Pancreas (tissue), 10 donors: ENCODE data around the gene HIVEP3. TPM values are rescaled to one million over a fixed set of nuclear protein-coding genes. Genes with fewer than 3 reads are reported as not detected.

Experiments used
- ATAC-seq, 4 donors: fragments of 200-7000 bp; cut with Tn5 transposase; one replicate each; pipeline versions ENCODE4 v1.8.0 to v1.9.1; 2020; ENCODE audit warnings: mild to moderate bottlenecking in 4 of 4, moderate library complexity in 4 of 4
- DNase-seq, 6 donors: peaks; one replicate each; pipeline ENCODE4 v3.0.0-alpha.2; 2020
- FAIRE-seq: peaks from 2 replicates; lab custom pipeline; 2012; peaks lifted over from hg19 to GRCh38; lab: Jason Lieb, UNC
- H3K27ac ChIP-seq, 4 donors: fragments of 200-600 bp; sonication (generic); 1 replicate in 3 of 4; 2 replicates in 1 of 4; pipeline versions ENCODE4 v1.5.0 to v1.8.0; 2020
- H3K27me3 ChIP-seq, 4 donors: fragments of 200-600 bp; one replicate each; pipeline ENCODE4 v1.8.0; 2021
- H3K36me3 ChIP-seq, 3 donors: fragments of 200-600 bp; sonication (generic) in 1 of 3; one replicate each; pipeline versions ENCODE4 v1.5.0 to v1.8.0; 2020 to 2021
- H3K4me1 ChIP-seq, 3 donors: fragments of 200-600 bp; one replicate each; pipeline ENCODE4 v1.8.0; 2021
- H3K4me3 ChIP-seq, 4 donors: fragments of 200-600 bp; sonication (generic) in 2 of 4; one replicate each; pipeline versions ENCODE4 v1.5.0 to v1.8.0; 2020 to 2021
- H3K9me3 ChIP-seq, 4 donors: fragments of 200-600 bp; one replicate each; pipeline ENCODE4 v1.8.0; 2021
- CTCF ChIP-seq, 4 donors: fragments of 200-600 bp; sonication (generic) in 3 of 4; IDR thresholded peaks; one replicate each; pipeline versions ENCODE4 v1.5.0 to v1.8.0; 2021; ENCODE audit warnings: antibody characterized with exemption in 4 of 4
- WGBS, 2 donors: extraction: QIAGEN DNeasy Blood & Tissue Kit; methylation state at CpG; one replicate each; pipeline ENCODE4 v1.1.7; 2013; 5-methylcytosine and 5-hydroxymethylcytosine counted together
- intact Hi-C, 3 donors: fragments of 100-400 bp; cut with DNase I; formaldehyde crosslinking; loops; one replicate each; pipeline versions ENCODE4 v1.11.1 to v1.14.2; 2022
- polyA plus RNA-seq, 2 donors: library from polyadenylated mRNA; stranded (reverse); fragments of 200-250 nt; gene quantifications; one replicate each; pipeline ENCODE4 v1.2.3, GENCODE V29; 2013
- total RNA-seq, 6 donors: library from RNA; stranded (reverse); fragmentation: NEBNext Ultra II Directional in 4 of 6; extraction: Animal tissue kit (Norgen Biotek cat#: 25700) in 4 of 6; gene quantifications; one replicate each; pipeline versions ENCODE4 v1.2.1 to v1.2.4, GENCODE V29; 2021 to 2023
- donor health status: healthy with polysubstance abuse.
- donor health status: DM: no; HTN: no; CAD: no; lungs with moderate emphysema.
- donor health status: DM: no; HTN: no; CAD: no.
- donor health status: control.
- donor health status: control.
- donor health status: Bipolar disorder and iron deficiency.
- donor health status: DM: yes; HTN: yes; CAD: no.
- donor health status: DM: no; HTN: no; CAD: no.
- donor health status: DM: no; HTN: no; CAD: no.
- donor health status: DM: yes; HTN: yes; CAD: no.

Gene HIVEP3
- total and polyA plus RNA-seq, 8 donors, result 2.7 to 5.0 (median 3.1) TPM

- Histone ChIP-seq H3K4me1 (no peaks in the 10 kb centered on the region), H3K27ac (no peak overlapping the region), H3K9me3 (no peaks in the 10 kb centered on the region), H3K27me3 (no peaks in the 10 kb centered on the region), H3K36me3 (no peaks in the 10 kb centered on the region), H3K4me3 (no peak overlapping the region)
- DNase-seq (no peak), ATAC-seq (no peak), FAIRE-seq (no peak)
- 84 to 91% methylated on average over 5 of the region's 5 CpGs for WGBS, 2 donors
- TF ChIP-seq CTCF (IDR thresholded peaks at IDR 0.05), result no peak
- intact Hi-C loops, result no loop called here
Measured at GRCh38 chr1:41713141-41713540, 205.6 kb downstream of the HIVEP3 start.

- intact Hi-C loops, result no loop called here
Measured at GRCh38 chr1:41712695-41713094, 206.0 kb downstream of the HIVEP3 start.

GRCh38 chr1:41712081-41712480 lies 206.6 kb downstream of the HIVEP3 start:
- intact Hi-C loops, result no loop called here
- Histone ChIP-seq H3K27ac (no peak overlapping the region), H3K4me1 (no peaks in the 10 kb centered on the region), H3K36me3 (no peaks in the 10 kb centered on the region), H3K4me3 (no peak overlapping the region), H3K27me3 (no peaks in the 10 kb centered on the region), H3K9me3 (no peaks in the 10 kb centered on the region)
- TF ChIP-seq CTCF (IDR thresholded peaks at IDR 0.05), result no peak
- 94 to 95% methylated on average over 12 of the region's 12 CpGs for WGBS, 2 donors
- FAIRE-seq (no peak), ATAC-seq (no peak), DNase-seq (no peak)

More at GRCh38 chr1:41712695-41713094, 206.0 kb downstream of the HIVEP3 start:
- Histone ChIP-seq H3K4me3 (no peak overlapping the region), H3K27me3 (no peaks in the 10 kb centered on the region), H3K27ac (no peak overlapping the region), H3K9me3 (no peaks in the 10 kb centered on the region), H3K4me1 (no peaks in the 10 kb centered on the region), H3K36me3 (no peaks in the 10 kb centered on the region)
- FAIRE-seq (no peak), ATAC-seq (no peak), DNase-seq (peak in 3 of 6 donors; percentile 22 to 54 (median 40))
- TF ChIP-seq CTCF (IDR thresholded peaks at IDR 0.05), result no peak
- 49 to 51% methylated on average over 4 to 5 of the region's 5 CpGs for WGBS, 2 donors

GRCh38 chr1:41711581-41711980 lies 207.1 kb downstream of the HIVEP3 start:
- no peaks in the 10 kb centered on the region for H3K4me1 ChIP-seq
- WGBS, 2 donors, result 94 to 97% methylated on average over 12 of the region's 12 CpGs
- H3K4me3 ChIP-seq, result no peak overlapping the region
- H3K27ac ChIP-seq, result no peak overlapping the region
- no peaks in the 10 kb centered on the region for H3K36me3 ChIP-seq
- H3K27me3 ChIP-seq, result no peaks in the 10 kb centered on the region
- intact Hi-C loops, result no loop called here
- no peak for TF ChIP-seq CTCF (IDR thresholded peaks at IDR 0.05)
- ATAC-seq, result no peak
- no peak for DNase-seq
- H3K9me3 ChIP-seq, result no peaks in the 10 kb centered on the region
- FAIRE-seq, result no peak

GRCh38 chr1:41710980-41711379 lies 207.7 kb downstream of the HIVEP3 start:
- no peak for TF ChIP-seq CTCF (IDR thresholded peaks at IDR 0.05)
- WGBS, 2 donors, result 96 to 99% methylated on average over 9 of the region's 9 CpGs
- DNase-seq (no peak), FAIRE-seq (no peak), ATAC-seq (no peak)
- H3K36me3 ChIP-seq, result no peaks in the 10 kb centered on the region
- no peaks in the 10 kb centered on the region for H3K27me3 ChIP-seq
- H3K9me3 ChIP-seq, result no peaks in the 10 kb centered on the region
- no peak overlapping the region for H3K27ac ChIP-seq
- intact Hi-C loops, result no loop called here
- H3K4me3 ChIP-seq, result no peak overlapping the region
- H3K4me1 ChIP-seq, result no peaks in the 10 kb centered on the region
